OCI-LY1 (cell line): ENCODE results near the gene MYL10.

Experiments
- EZH2 ChIP-seq: fragments of 200-600 bp; sonication (generic), shearing (Covaris generic); IDR thresholded peaks from 2 replicates; pipeline ENCODE4 v1.8.0; 2017; ENCODE audit warnings: borderline replicate concordance, mixed run types, mild to moderate bottlenecking, antibody characterized with exemption, low read length, moderate library complexity, mixed read lengths
- TF ChIP-seq, protein P1 (sequence below): fragments of 200-600 bp; sonication (generic), shearing (Covaris generic); IDR thresholded peaks from 2 replicates; pipeline ENCODE4 v1.5.1; 2017; ENCODE audit warnings: mild to moderate bottlenecking, antibody characterized with exemption, low read length, moderate library complexity, mixed read lengths

DNA sequence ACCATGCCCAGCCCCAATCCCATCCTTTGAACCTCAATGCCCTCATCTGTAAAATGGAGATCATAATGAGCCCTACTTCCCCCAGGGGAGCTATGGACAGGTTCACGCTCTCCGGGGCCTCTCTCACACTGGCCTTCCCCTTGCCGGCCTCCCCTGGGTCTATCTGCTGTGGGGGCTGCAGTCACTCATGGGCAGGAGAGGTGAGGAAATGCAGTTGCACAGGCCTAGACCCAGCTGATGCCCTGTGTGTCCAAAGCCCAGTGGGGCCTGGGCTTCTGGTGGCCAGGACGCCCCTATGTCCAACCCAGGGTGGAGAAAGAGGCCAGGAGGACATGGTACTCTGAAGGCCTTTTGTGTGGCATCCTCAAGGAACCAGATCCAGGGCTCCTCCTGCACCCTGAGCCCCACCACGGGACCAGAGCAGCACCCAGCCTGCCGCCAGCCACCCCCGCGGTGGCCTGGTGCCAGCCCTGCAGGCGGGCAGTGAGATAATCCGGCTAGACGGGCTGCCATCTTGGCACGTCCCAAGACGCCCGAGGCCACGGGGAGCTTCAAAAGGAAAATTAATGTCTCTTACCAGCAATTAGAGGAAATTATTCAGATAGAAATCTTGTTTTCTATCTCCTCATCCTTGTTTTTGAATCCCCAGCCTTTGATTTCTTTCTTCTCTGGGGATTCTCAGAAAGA lies 39.0 kb downstream of the MYL10 start:
- TF ChIP-seq, protein P1, sequence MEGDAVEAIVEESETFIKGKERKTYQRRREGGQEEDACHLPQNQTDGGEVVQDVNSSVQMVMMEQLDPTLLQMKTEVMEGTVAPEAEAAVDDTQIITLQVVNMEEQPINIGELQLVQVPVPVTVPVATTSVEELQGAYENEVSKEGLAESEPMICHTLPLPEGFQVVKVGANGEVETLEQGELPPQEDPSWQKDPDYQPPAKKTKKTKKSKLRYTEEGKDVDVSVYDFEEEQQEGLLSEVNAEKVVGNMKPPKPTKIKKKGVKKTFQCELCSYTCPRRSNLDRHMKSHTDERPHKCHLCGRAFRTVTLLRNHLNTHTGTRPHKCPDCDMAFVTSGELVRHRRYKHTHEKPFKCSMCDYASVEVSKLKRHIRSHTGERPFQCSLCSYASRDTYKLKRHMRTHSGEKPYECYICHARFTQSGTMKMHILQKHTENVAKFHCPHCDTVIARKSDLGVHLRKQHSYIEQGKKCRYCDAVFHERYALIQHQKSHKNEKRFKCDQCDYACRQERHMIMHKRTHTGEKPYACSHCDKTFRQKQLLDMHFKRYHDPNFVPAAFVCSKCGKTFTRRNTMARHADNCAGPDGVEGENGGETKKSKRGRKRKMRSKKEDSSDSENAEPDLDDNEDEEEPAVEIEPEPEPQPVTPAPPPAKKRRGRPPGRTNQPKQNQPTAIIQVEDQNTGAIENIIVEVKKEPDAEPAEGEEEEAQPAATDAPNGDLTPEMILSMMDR = no peak
- no peak for TF ChIP-seq EZH2
